Testis (tissue), 2 donors: ENCODE data around the gene SYT1.

Experiments
- CTCF ChIP-seq, 3 experiments: fragments of 450-650 bp in 2 of 3; fragments of 200-600 bp in 1 of 3; sonication (generic) in 1 of 3; IDR thresholded peaks; one replicate each; pipeline ENCODE4 v1.5.1; 2016 to 2019; ENCODE audit warnings: antibody characterized with exemption in 3 of 3, mild to moderate bottlenecking in 2 of 3, moderate library complexity in 1 of 3
- POLR2A ChIP-seq: fragments of 450-650 bp; IDR thresholded peaks from one replicate; pipeline ENCODE4 v1.6.1; 2017; ENCODE audit warnings: antibody characterized with exemption, mild to moderate bottlenecking, moderate library complexity

- no peak for TF ChIP-seq POLR2A
- TF ChIP-seq CTCF (IDR thresholded peaks at IDR 0.05), result no peak
Observed at GRCh38 chr12:79296871-79297270, 432.3 kb downstream of the SYT1 start.
